SJCRH30 (cell line): Measurements from ENCODE around the gene PRSS56. TPM values are rescaled to one million over a fixed set of nuclear protein-coding genes. Genes with fewer than 3 reads are reported as not detected.

ENCODE experiments used
- DNase-seq, 2 experiments: peaks; one replicate each; pipeline ENCODE4 v3.0.0-alpha.2; 2015 to 2020
- H3K27ac ChIP-seq: fragments of 250-450 bp; sonication (Bioruptor Pico); 2 replicates; pipeline ENCODE4 v1.5.1; 2020; ENCODE audit warnings: mild to moderate bottlenecking, moderate library complexity
- H3K27me3 ChIP-seq: fragments of 250-450 bp; sonication (Bioruptor Pico); 2 replicates; pipeline ENCODE4 v1.5.1; 2020; ENCODE audit warnings: mild to moderate bottlenecking, moderate library complexity
- H3K36me3 ChIP-seq: fragments of 250-450 bp; sonication (Bioruptor Pico); 2 replicates; pipeline ENCODE4 v1.5.1; 2020; ENCODE audit warnings: mild to moderate bottlenecking, moderate library complexity
- H3K4me1 ChIP-seq: fragments of 250-450 bp; sonication (Bioruptor Pico); 2 replicates; pipeline ENCODE4 v1.5.1; 2020; ENCODE audit warnings: mild to moderate bottlenecking, moderate library complexity
- H3K4me3 ChIP-seq: fragments of 250-450 bp; sonication (Bioruptor Pico); 2 replicates; pipeline ENCODE4 v1.5.1; 2020; ENCODE audit warnings: mild to moderate bottlenecking, moderate library complexity
- H3K9me3 ChIP-seq: fragments of 250-450 bp; sonication (Bioruptor Pico); replicated peaks from 2 replicates; pipeline ENCODE4 v1.5.1; 2020; ENCODE audit warnings: mild to moderate bottlenecking, moderate library complexity
- total RNA-seq: library from RNA; depleted of rRNA; stranded (reverse); fragments of >200 nt; shearing (Covaris generic); gene quantifications from 2 replicates; pipeline ENCODE4 v1.2.3, GENCODE V29; 2014

PRSS56 gene
- total RNA-seq, 1 experiment from 2014 or later, result 0.38 TPM

DNA sequence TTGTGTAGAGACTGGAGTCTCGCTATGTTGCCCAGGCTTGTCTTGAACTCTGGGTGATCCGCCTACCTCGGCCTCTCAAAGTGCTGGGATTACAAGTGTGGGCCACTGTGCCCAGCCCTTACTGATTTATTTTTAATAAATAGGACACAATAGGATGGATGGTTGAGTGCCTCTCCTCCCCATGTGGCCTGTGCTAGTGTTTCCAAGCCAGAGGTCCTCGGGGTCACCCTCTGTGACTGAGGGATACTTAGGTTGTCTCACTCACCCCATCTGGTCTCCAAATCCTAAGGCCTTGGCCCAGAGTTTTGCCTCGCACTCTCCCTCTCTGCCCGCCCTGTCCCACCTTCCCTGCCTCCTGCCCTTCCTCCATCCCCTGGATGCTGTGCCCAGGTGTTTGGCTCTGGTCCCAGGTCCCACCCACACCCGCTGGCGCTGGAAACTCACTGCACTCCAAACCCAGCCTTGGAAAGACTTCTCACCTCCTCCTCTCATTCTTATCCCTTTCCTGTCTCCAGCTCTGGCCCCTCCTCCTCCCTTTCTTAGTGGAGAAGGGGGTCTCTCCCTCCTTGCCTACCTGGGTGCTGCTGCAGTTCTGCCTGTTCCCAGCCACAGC lies 27.8 kb upstream of the PRSS56 start:
- H3K27me3 ChIP-seq, result peaks cover 32% of the 10 kb centered on the region
- no peaks in the 10 kb centered on the region for H3K9me3 ChIP-seq
- H3K36me3 ChIP-seq, result no peaks in the 10 kb centered on the region
- H3K4me1 ChIP-seq, result no peaks in the 10 kb centered on the region
- no peak overlapping the region for H3K27ac ChIP-seq
- DNase-seq, result no peak
- H3K4me3 ChIP-seq, result no peak overlapping the region

DNA sequence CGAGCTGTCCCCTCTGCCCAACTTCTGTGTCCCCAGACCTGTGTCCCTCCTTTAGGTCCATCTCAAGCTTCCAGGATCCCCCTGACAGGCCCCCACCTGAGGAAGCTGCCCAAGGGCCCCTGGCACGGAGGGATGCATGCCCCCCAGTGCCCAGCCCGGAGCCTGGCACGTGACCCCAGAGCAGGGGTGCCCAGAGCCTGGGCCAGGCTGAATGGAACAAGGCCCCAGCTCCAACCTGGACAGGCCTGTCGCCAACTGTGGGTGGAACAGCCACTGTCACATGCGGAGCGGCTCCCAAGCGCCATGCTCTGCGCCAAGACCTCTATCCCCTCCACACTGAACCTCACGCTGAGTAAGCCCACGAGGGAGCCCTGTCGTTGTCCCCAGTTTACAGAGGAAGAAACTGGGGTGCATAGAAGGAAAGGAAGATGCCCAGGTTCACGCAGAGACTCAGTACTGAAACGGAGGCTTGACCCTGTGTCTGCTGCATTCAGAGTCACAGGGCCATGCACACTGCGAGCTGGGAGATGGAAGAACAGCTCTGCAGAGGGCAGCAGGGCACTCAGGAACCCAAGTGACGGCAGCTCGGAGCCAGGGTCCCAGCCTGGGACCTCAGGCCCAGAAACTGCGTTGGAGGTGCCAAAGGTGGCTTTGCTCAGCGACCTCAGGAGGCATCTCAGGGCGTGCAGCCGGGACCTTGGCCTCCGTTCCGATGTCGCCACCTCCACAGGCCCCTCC lies 27.1 kb upstream of the PRSS56 start:
- Histone ChIP-seq H3K9me3 (no peaks in the 10 kb centered on the region), H3K36me3 (no peaks in the 10 kb centered on the region), H3K27ac (no peak overlapping the region), H3K4me1 (no peaks in the 10 kb centered on the region), H3K4me3 (no peak overlapping the region), H3K27me3 (peaks cover 32% of the 10 kb centered on the region)
- DNase-seq, result no peak

- no peak overlapping the region for H3K27ac ChIP-seq
- no peak for DNase-seq
- H3K27me3 ChIP-seq, result peaks cover 32% of the 10 kb centered on the region
Measured at GRCh38 chr2:232493701-232494474, 26.3 kb upstream of the PRSS56 start.

DNA sequence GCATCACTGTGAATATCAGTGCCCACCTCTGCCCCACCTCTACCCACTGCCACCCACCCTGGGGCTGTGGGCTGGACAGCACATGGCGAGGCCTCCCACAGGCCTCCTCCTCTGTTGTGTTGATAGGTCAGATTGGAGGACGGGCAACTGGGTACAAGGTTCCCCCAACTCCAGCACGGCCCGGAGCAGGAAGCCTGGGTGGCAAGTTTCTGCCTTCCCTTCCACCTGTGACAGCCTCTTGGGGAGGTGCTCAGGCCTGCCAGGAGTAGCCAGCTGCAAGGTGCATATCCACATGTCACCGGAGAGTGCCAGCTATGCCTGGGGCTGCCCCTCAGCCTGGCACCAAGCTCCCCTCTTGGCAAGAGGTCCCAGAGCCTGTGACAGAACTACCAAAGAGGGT lies 25.6 kb upstream of the PRSS56 start:
- H3K27me3 ChIP-seq, result peaks cover 32% of the 10 kb centered on the region
- H3K4me3 ChIP-seq, result no peak overlapping the region
- no peaks in the 10 kb centered on the region for H3K9me3 ChIP-seq
- no peak overlapping the region for H3K27ac ChIP-seq
- no peaks in the 10 kb centered on the region for H3K36me3 ChIP-seq
- no peak for DNase-seq
- no peaks in the 10 kb centered on the region for H3K4me1 ChIP-seq

More at GRCh38 chr2:232493701-232494474, 26.3 kb upstream of the PRSS56 start:
- Histone ChIP-seq H3K9me3 (no peaks in the 10 kb centered on the region), H3K36me3 (no peaks in the 10 kb centered on the region), H3K4me1 (no peaks in the 10 kb centered on the region), H3K4me3 (no peak overlapping the region)

DNA sequence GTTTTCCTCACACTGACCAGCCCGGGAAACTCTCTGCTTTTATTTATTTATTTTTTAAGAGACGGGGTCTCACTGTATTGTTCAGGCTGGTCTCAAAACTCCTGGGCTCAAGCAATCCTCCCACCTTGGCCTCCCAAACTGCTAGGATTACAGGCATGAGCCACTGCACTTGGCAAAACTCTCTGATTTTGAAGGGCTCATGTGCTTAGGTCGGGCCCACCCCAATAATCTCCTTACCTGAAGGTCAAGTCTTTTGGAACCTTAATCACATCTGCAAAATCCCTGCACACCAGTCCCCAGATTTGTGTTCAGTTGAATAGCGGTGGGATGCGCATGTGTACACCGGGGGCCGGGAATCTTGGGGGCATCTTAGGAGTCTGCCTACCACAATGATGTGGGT lies 24.9 kb upstream of the PRSS56 start:
- no peaks in the 10 kb centered on the region for H3K4me1 ChIP-seq
- H3K36me3 ChIP-seq, result no peaks in the 10 kb centered on the region

DNA sequence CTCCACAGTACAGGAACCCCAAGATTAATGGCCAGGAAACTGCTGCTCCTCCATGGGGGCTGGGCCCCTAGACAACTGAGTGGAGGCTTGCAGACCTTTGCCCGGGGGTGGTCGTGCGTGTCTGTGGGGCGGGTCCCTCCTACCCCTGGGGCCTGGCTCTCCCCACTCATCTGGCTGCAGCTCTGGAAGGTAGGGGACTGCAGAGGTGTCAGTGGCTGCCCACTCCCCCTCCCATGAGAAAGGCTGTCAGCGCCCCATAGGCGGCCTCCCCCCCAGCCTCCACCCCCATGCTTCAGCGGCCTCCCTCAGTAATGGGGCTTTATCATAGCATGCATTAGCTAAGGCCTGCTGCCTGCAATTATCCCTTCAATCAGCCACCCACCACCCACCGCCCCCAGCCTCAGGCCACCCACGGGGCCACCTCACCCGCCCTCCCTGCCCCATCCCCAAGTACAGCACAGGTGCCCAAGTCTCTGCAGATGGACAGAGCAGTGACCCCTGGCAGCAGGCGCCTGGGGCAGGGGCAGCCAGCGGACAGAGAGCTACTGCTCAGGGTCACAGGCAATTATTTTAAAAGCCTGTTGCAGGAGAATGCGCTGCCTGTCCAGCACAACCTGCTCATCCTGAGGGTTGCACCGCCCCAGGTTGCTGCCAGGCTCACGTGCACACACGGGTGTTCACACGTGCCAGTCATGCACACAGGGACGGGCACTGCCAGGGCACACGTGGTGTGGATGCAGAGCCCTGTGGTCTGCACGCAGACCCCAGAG lies 23.5 kb upstream of the PRSS56 start:
- no peak overlapping the region for H3K27ac ChIP-seq
- no peaks in the 10 kb centered on the region for H3K4me1 ChIP-seq
- H3K9me3 ChIP-seq, result no peaks in the 10 kb centered on the region
- no peak overlapping the region for H3K4me3 ChIP-seq
- H3K27me3 ChIP-seq, result peaks cover 21% of the 10 kb centered on the region
- no peak for DNase-seq
- H3K36me3 ChIP-seq, result no peaks in the 10 kb centered on the region

More for the DNA sequence above, 24.9 kb upstream of the PRSS56 start:
- H3K9me3 ChIP-seq, result no peaks in the 10 kb centered on the region
- DNase-seq, result no peak
- no peak overlapping the region for H3K27ac ChIP-seq
- H3K27me3 ChIP-seq, result peaks cover 24% of the 10 kb centered on the region
- H3K4me3 ChIP-seq, result no peak overlapping the region

DNA sequence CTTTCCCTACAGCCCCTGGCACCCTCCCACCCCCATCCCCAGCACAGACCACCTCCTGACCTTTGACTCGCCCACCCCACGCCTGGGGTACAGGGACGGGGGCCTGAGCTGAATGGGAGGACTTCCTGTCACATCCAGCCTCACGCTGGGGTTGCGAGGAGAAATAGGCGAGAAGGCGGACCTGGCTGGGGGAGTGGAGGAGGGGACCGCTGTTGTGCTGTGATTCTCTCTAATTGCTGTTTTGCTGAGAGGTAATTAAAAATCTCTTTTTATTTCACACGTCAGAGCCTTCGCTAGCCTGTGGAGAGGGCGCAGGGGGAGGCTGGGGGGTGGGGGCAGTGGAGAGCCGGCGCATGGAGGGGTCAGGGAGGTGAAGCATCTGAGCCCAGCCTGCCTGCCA lies 22.8 kb upstream of the PRSS56 start:
- DNase-seq, result no peak
- Histone ChIP-seq H3K4me3 (no peak overlapping the region), H3K4me1 (no peaks in the 10 kb centered on the region), H3K27me3 (peaks cover 21% of the 10 kb centered on the region), H3K36me3 (no peaks in the 10 kb centered on the region), H3K9me3 (no peaks in the 10 kb centered on the region), H3K27ac (no peak overlapping the region)

GRCh38 chr2:232498452-232498851 lies 21.7 kb upstream of the PRSS56 start:
- no peak overlapping the region for H3K4me3 ChIP-seq
- peaks cover 19% of the 10 kb centered on the region for H3K27me3 ChIP-seq
- no peak for DNase-seq
- H3K27ac ChIP-seq, result no peak overlapping the region
- no peaks in the 10 kb centered on the region for H3K9me3 ChIP-seq
- H3K4me1 ChIP-seq, result no peaks in the 10 kb centered on the region; the same call in 1 of the 2 replicates
- no peaks in the 10 kb centered on the region for H3K36me3 ChIP-seq

DNA sequence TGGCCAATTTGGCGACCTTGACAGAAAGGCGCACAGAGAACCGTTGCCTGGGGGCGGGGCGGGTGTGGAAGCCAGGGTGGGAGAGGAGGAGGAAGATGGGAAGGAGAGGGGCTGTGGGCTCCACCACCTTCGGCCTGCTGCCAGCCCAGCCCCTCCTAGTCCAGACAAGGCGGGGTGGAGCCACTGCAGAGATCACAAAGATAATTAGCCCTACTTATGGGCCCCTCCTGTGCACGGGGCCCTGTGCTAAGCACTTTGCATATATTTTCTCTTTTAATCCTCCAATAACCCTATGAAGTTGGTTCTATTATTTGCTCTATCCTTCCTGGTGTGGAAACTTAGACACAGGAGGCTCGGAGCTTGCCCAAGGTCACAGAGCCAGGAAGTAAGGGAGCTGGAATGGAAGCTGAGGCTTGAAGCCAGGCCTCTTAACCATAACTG lies 18.8 kb upstream of the PRSS56 start:
- Histone ChIP-seq H3K27me3 (peaks cover 40% of the 10 kb centered on the region), H3K4me3 (no peak overlapping the region)

GRCh38 chr2:232501794-232502390 lies 18.3 kb upstream of the PRSS56 start:
- no peaks in the 10 kb centered on the region for H3K9me3 ChIP-seq
- H3K36me3 ChIP-seq, result no peaks in the 10 kb centered on the region
- peaks cover 42% of the 10 kb centered on the region for H3K27me3 ChIP-seq
- peaks cover 11% of the 10 kb centered on the region; the same call in 1 of the 2 replicates for H3K4me1 ChIP-seq
- no peak for DNase-seq
- H3K4me3 ChIP-seq, result no peak overlapping the region
- H3K27ac ChIP-seq, result no peak overlapping the region

More for the DNA sequence above, 18.8 kb upstream of the PRSS56 start:
- H3K36me3 ChIP-seq, result no peaks in the 10 kb centered on the region
- no peak overlapping the region for H3K27ac ChIP-seq
- no peak for DNase-seq
- H3K9me3 ChIP-seq, result no peaks in the 10 kb centered on the region
- H3K4me1 ChIP-seq, result peaks cover 11% of the 10 kb centered on the region; the same call in 1 of the 2 replicates

GRCh38 chr2:232502511-232502910 lies 17.7 kb upstream of the PRSS56 start:
- Histone ChIP-seq H3K9me3 (no peaks in the 10 kb centered on the region), H3K27ac (no peak overlapping the region), H3K4me3 (no peak overlapping the region), H3K4me1 (peaks cover 11% of the 10 kb centered on the region; the same call in 1 of the 2 replicates), H3K27me3 (peaks cover 48% of the 10 kb centered on the region), H3K36me3 (no peaks in the 10 kb centered on the region)
- DNase-seq, result no peak

DNA sequence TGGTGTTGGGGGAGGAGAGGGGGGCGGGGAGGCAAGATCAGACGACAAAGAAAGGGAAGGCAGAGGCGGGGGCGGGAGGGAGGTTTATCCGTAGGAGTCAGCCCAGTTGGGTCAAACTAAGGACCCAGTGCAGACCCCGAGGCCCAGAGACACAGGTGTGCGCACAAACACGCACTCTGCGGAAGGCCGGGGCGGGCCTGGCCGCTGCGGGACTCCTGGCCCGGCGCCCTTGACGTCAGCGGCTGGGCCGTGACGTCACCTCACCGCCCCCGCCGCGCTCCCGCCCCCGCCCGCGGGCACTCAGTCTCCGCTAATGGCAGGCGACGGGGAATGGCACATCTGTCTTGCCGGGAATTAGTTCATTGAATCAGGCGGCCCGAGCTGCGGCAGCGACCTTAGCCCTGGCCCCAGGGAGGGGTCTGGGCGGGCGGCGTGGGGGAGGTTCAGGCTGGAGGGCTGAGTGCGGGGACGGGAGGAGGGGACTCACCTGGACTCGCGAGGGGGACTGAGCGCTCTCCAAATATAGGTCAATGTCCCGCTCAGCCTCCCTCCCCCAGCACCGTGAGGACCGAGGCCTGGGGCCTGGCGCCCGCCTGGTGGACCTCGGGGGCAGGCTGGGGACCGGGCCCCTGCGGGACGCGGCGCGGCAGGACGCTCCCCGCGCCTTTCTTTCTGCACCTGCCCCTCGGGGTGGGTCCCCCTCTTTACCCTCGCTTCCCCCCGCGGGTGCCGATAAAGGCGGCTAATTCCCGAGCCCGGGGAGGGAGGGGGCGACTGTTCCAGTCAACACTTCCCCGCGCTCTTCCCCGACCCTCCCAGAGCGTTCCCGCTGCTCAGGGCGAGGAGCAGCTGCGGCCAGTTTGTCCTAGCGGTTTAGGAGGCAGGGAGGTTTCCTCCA lies 17.0 kb upstream of the PRSS56 start:
- Histone ChIP-seq H3K9me3 (no peaks in the 10 kb centered on the region), H3K27me3 (peaks cover 51% of the 10 kb centered on the region), H3K27ac (no peak overlapping the region), H3K4me3 (peak overlapping the region; percentile 59), H3K4me1 (peaks cover 11% of the 10 kb centered on the region; the same call in 1 of the 2 replicates), H3K36me3 (no peaks in the 10 kb centered on the region)
- DNase-seq, result peak; percentile 61 to 70

GRCh38 chr2:232503809-232504323 lies 16.3 kb upstream of the PRSS56 start:
- H3K4me3 ChIP-seq, result peak overlapping the region; percentile 59
- DNase-seq, result no peak
- no peaks in the 10 kb centered on the region for H3K9me3 ChIP-seq
- no peak overlapping the region for H3K27ac ChIP-seq
- H3K36me3 ChIP-seq, result no peaks in the 10 kb centered on the region
- H3K4me1 ChIP-seq, result peaks cover 11% of the 10 kb centered on the region; the same call in 1 of the 2 replicates
- H3K27me3 ChIP-seq, result peaks cover 58% of the 10 kb centered on the region
